Lower leg skin (tissue), 3 donors: ENCODE data around the gene RASGRP2.

Source experiments
- POLR2A ChIP-seq, 2 donors: fragments of 450-650 bp; IDR thresholded peaks; one replicate each; pipeline ENCODE4 v1.6.1; 2016 to 2017; ENCODE audit warnings: antibody characterized with exemption in 2 of 2, mild to moderate bottlenecking in 1 of 2, moderate library complexity in 1 of 2
- TF ChIP-seq, protein P1 (sequence below), 3 donors: fragments of 450-650 bp; IDR thresholded peaks; one replicate each; pipeline ENCODE4 v1.5.1; 2016; ENCODE audit warnings: antibody characterized with exemption in 3 of 3, mild to moderate bottlenecking in 3 of 3, moderate library complexity in 2 of 3

DNA sequence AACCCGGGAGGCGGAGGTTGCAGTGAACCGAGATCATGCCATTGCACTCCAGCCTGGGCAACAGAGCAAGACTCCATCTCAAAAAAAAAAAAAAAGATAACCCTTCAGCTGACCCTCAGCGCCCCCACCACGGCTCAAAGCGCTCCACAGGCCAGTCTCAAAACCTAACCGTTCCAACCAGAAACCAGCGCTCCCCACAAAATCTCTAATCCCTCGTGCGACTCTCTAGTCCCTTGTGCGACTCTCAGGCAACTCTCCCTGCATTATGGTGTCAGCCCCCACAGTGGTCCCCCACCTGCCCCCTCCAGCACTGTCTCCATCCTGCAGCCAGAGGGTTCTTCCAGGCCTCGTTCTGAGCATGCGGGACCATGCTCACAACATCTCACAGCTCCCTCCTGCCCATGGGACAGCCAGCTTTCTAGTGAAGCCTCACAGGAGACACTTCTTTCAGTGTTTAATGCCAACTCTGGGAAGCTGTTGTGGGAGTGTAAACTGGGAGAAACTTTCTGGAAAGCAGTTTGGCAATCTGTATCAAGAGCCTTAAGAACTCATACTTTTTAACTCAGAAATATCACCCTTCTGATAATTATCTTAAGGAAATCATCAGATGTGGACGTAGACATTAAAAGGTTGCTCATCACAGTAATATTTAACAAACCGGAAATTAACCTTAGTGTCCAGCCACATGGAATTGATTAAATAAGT, 4.2 kb upstream of the RASGRP2 start:
- TF ChIP-seq POLR2A (IDR thresholded peaks at IDR 0.05): no peak
- TF ChIP-seq, protein P1, sequence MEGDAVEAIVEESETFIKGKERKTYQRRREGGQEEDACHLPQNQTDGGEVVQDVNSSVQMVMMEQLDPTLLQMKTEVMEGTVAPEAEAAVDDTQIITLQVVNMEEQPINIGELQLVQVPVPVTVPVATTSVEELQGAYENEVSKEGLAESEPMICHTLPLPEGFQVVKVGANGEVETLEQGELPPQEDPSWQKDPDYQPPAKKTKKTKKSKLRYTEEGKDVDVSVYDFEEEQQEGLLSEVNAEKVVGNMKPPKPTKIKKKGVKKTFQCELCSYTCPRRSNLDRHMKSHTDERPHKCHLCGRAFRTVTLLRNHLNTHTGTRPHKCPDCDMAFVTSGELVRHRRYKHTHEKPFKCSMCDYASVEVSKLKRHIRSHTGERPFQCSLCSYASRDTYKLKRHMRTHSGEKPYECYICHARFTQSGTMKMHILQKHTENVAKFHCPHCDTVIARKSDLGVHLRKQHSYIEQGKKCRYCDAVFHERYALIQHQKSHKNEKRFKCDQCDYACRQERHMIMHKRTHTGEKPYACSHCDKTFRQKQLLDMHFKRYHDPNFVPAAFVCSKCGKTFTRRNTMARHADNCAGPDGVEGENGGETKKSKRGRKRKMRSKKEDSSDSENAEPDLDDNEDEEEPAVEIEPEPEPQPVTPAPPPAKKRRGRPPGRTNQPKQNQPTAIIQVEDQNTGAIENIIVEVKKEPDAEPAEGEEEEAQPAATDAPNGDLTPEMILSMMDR (IDR thresholded peaks at IDR 0.05): no peak
